Muscle of back (tissue), 11 donors: ENCODE measurements around the gene SLC22A12. TPM values are rescaled to one million over a fixed set of nuclear protein-coding genes. Genes with fewer than 3 reads are reported as not detected.

ENCODE experiments used
- DNase-seq, 3 donors: peaks; one replicate each; pipeline versions ENCODE4 v3.0.0 to v3.0.0-alpha.2; 2013
- polyA plus RNA-seq, 10 donors: library from polyadenylated mRNA; unstranded; fragments of 120-200 nt; gene quantifications; one replicate each; pipeline ENCODE4 v1.2.1, GENCODE V29; 2013; ENCODE audit not compliant: insufficient read length in 10 of 10

SLC22A12 gene
- polyA plus RNA-seq, 10 donors: not detected

- no peak for DNase-seq
Observed at GRCh38 chr11:64624883-64625481, 34.0 kb downstream of the SLC22A12 start.

GRCh38 chr11:64626637-64627036, 35.6 kb downstream of the SLC22A12 start:
- DNase-seq: no peak

GRCh38 chr11:64627371-64627770, 36.4 kb downstream of the SLC22A12 start:
- DNase-seq: no peak

- DNase-seq: no peak
Observed at GRCh38 chr11:64628596-64628995, 37.6 kb downstream of the SLC22A12 start.

- DNase-seq: no peak
Observed at GRCh38 chr11:64629103-64629502, 38.1 kb downstream of the SLC22A12 start.

- DNase-seq: no peak
Observed at GRCh38 chr11:64629796-64630562, 39.0 kb downstream of the SLC22A12 start.

GRCh38 chr11:64631675-64632074, 40.7 kb downstream of the SLC22A12 start:
- DNase-seq: no peak

- DNase-seq: no peak
Observed at GRCh38 chr11:64632237-64632636, 41.2 kb downstream of the SLC22A12 start.

GRCh38 chr11:64632654-64633053, 41.6 kb downstream of the SLC22A12 start:
- no peak for DNase-seq

- no peak for DNase-seq
Observed at GRCh38 chr11:64633555-64634159, 42.6 kb downstream of the SLC22A12 start.

- peak in 1 of 3 donors; percentile 39 for DNase-seq
Observed at GRCh38 chr11:64637334-64638017, 46.5 kb downstream of the SLC22A12 start.

GRCh38 chr11:64638018-64638665, 47.1 kb downstream of the SLC22A12 start:
- peak in 1 of 3 donors; percentile 44 for DNase-seq

- no peak for DNase-seq
Observed at GRCh38 chr11:64638829-64639228, 47.8 kb downstream of the SLC22A12 start.

GRCh38 chr11:64639885-64640284, 48.9 kb downstream of the SLC22A12 start:
- no peak for DNase-seq

- DNase-seq: no peak
Observed at GRCh38 chr11:64641596-64642417, 50.8 kb downstream of the SLC22A12 start.

GRCh38 chr11:64642418-64642735, 51.4 kb downstream of the SLC22A12 start:
- DNase-seq: no peak

- no peak for DNase-seq
Observed at GRCh38 chr11:64642871-64643255, 51.8 kb downstream of the SLC22A12 start.

- DNase-seq: peak in 2 of 3 donors; percentile 60 to 85
Observed at GRCh38 chr11:64643256-64643881, 52.3 kb downstream of the SLC22A12 start.

- no peak for DNase-seq
Observed at GRCh38 chr11:64643920-64644646, 53.1 kb downstream of the SLC22A12 start.
